D721Med (cell line): ENCODE data around the gene WDR1.

Experiments
- DNase-seq: peaks from one replicate; pipeline ENCODE4 v3.0.0; 2011; ENCODE audit warnings: low spot score; ENCODE audit not compliant: insufficient read length
- FAIRE-seq: peaks from 2 replicates; lab custom pipeline; 2011; peaks lifted over from hg19 to GRCh38; lab: Jason Lieb, UNC
- TF ChIP-seq, protein P1 (sequence below): IDR thresholded peaks from 2 replicates; pipeline ENCODE4 v1.5.1; 2012; ENCODE audit warnings: mild to moderate bottlenecking, control low read depth; ENCODE audit not compliant: insufficient read depth; ENCODE audit errors: missing control alignments

WDR1 gene

GRCh38 chr4:10123227-10124101, 6.9 kb upstream of the WDR1 start:
- TF ChIP-seq, protein P1, sequence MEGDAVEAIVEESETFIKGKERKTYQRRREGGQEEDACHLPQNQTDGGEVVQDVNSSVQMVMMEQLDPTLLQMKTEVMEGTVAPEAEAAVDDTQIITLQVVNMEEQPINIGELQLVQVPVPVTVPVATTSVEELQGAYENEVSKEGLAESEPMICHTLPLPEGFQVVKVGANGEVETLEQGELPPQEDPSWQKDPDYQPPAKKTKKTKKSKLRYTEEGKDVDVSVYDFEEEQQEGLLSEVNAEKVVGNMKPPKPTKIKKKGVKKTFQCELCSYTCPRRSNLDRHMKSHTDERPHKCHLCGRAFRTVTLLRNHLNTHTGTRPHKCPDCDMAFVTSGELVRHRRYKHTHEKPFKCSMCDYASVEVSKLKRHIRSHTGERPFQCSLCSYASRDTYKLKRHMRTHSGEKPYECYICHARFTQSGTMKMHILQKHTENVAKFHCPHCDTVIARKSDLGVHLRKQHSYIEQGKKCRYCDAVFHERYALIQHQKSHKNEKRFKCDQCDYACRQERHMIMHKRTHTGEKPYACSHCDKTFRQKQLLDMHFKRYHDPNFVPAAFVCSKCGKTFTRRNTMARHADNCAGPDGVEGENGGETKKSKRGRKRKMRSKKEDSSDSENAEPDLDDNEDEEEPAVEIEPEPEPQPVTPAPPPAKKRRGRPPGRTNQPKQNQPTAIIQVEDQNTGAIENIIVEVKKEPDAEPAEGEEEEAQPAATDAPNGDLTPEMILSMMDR, result no peak
- FAIRE-seq, result no peak
- DNase-seq, result no peak

DNA sequence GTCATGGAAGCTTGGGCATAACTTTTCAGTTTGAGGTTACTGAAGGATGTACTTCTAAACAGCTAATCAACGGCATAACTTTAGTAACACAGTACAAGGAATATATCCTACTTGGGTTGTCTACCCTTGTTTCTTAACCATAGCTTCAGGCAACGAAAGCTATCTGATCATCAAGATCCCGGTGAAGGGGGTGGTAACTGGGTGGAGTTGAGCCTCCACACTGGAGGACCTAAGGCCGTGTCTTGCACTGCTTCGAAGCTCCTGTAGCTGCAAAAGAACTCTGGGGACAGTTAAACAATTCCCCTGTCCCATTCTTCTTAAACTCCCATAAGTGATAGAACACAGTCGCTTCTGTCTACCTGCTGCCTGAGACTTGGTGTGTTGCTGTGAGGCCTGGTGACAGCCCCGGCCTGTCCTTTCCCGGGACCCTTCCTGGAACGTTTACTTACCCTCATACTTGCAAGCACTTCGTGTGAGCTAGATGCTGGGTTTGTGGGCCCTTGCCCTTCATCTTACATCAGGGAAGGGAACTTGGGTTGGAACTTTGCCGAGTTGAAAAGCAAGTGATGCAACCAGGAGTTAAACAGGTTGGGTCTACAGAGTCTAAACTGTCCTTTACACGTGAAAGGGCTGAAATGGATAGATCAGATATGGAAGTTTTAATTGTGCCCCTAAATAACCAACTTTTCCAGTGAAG, 5.8 kb upstream of the WDR1 start:
- no peak for DNase-seq
- TF ChIP-seq, protein P1, result no peak
- no peak for FAIRE-seq

DNA sequence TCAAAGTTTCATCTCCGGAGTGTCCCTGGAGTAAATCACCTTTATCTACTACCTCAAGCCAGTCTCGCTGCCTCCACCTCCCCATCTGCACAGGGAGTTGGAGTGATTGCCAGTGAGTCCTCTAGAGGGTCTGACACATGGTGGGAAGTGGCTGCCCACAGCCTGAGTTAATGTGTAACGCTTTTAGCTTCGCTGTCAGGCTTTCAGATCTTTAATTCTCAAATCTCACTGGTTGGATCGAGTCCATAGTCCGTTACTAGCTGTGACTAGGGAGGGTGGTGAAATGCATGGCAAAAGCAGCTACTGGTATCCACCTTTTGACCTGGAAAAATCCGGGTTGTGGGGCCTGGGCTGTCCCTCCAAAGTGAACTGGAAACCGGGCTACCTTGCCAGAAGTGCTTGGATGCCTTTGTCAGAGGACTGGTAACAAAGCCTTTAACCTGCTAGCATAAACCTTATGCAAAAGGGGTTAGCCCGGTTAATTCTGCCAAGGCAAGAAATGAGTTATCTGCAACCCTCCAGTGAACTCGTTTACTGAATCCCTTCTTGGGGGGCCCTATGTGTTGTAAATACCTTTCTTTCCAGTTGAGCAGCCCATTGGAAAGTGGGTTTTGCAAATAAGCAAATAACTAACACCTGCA, 5.1 kb upstream of the WDR1 start:
- TF ChIP-seq, protein P1, result no peak
- FAIRE-seq, result no peak
- no peak for DNase-seq

- no peak for DNase-seq
- TF ChIP-seq, protein P1, result no peak
- FAIRE-seq, result no peak
These were observed 4.5 kb upstream of the WDR1 start for GRCh38 chr4:10120943-10121567.

DNA sequence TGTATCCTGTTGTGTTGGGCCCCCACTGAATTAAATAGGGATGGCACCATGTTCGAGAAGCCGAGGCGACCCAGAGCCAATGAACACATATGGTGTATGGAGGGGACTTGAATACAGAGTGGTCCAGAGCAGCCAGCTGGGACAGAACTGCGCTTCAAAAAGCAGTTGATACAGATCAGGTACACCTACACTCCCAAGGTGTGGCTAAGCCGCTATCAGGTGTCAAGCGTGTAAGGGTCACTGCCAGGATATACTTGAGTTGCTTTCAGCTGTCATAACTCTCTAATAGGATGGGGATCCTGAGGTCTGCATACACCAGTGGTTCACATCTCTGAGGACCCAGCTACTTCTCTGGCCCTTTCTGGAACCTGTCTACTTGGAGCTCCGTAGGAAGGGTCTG, 3.2 kb upstream of the WDR1 start:
- TF ChIP-seq, protein P1, result no peak
- DNase-seq (no peak), FAIRE-seq (no peak)

DNA sequence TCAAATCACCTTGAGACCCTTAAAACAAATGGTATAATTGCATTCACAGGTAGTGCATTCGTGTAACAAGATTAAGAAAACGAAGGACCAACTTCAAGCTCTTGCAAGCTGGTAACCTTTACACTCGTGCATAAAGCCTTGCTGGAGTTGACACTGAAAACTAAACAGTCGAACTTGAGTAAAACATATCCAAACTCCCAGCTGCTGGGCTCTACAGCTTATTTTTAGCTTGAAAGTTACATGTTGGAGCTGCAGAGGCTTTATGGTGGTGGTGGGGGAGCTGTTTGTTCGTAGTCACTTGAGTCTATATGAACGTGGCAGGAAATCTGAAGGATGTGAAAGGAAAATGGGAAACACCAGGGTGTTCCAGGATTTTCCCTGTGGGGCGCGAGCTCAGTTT, 2.7 kb upstream of the WDR1 start:
- no peak for DNase-seq
- no peak for FAIRE-seq
- TF ChIP-seq, protein P1, result no peak
